Hepatocyte (in vitro differentiated cells): ENCODE results near the gene TNFRSF21. TPM values are rescaled to one million over a fixed set of nuclear protein-coding genes. Genes with fewer than 3 reads are reported as not detected.
A peak's percentile ranks its signal among the peaks of the same experiment; 100 is the strongest.

Source experiments
- DNase-seq: peaks from one replicate; pipeline ENCODE4 v3.0.0-alpha.2; 2016; ENCODE audit warnings: low spot score
- H2AFZ ChIP-seq: fragments of 200-600 bp; sonication (generic); 2 replicates; pipeline ENCODE4 v1.6.0; 2016; ENCODE audit warnings: antibody characterized with exemption, mild to moderate bottlenecking
- H3K27ac ChIP-seq: fragments of 200-600 bp; sonication (generic); 2 replicates; pipeline ENCODE4 v1.5.1; 2016; ENCODE audit warnings: mild to moderate bottlenecking
- H3K27me3 ChIP-seq: fragments of 200-600 bp; sonication (generic); 2 replicates; pipeline ENCODE4 v1.6.1; 2016
- H3K36me3 ChIP-seq: fragments of 200-600 bp; sonication (generic); replicated peaks from 2 replicates; pipeline ENCODE4 v1.5.1; 2016; ENCODE audit warnings: low read depth; ENCODE audit not compliant: insufficient read depth
- H3K4me1 ChIP-seq: fragments of 200-600 bp; sonication (generic); 2 replicates; pipeline ENCODE4 v1.5.1; 2016; ENCODE audit warnings: mild to moderate bottlenecking, moderate library complexity; ENCODE audit not compliant: insufficient read depth
- H3K4me2 ChIP-seq: fragments of 200-600 bp; sonication (generic); 2 replicates; pipeline ENCODE4 v1.6.0; 2016
- H3K4me3 ChIP-seq: fragments of 200-600 bp; sonication (generic); 2 replicates; pipeline ENCODE4 v1.5.1; 2016; ENCODE audit warnings: mild to moderate bottlenecking
- H3K79me2 ChIP-seq: fragments of 200-600 bp; sonication (generic); 2 replicates; pipeline ENCODE4 v1.6.0; 2017; ENCODE audit warnings: mild to moderate bottlenecking
- H3K9me2 ChIP-seq: fragments of 200-600 bp; sonication (generic); replicated peaks from 2 replicates; pipeline ENCODE4 v1.6.0; 2017; ENCODE audit warnings: mild to moderate bottlenecking; ENCODE audit not compliant: insufficient read depth
- H3K9me3 ChIP-seq: fragments of 200-600 bp; sonication (generic); 2 replicates; pipeline ENCODE4 v1.5.1; 2016; ENCODE audit warnings: low read depth, mild to moderate bottlenecking
- H4K20me1 ChIP-seq: fragments of 200-600 bp; sonication (generic); 2 replicates; pipeline ENCODE4 v1.6.0; 2016; ENCODE audit warnings: mild to moderate bottlenecking; ENCODE audit not compliant: insufficient read depth, poor library complexity, severe bottlenecking
- EZH2 ChIP-seq: fragments of 200-600 bp; sonication (generic); IDR thresholded peaks from 2 replicates; pipeline ENCODE4 v1.6.1; 2016; ENCODE audit warnings: antibody characterized with exemption, mild to moderate bottlenecking, borderline replicate concordance
- EZH2phosphoT487 ChIP-seq: fragments of 200-600 bp; sonication (generic); IDR thresholded peaks from one replicate; pipeline ENCODE4 v1.6.1; 2018; ENCODE audit warnings: antibody characterized with exemption, mild to moderate bottlenecking, low read depth, moderate library complexity; ENCODE audit not compliant: unreplicated experiment, severe bottlenecking
- WGBS: methylation state at CpG from one replicate; pipeline ENCODE4 v1.1.6; 2016; ENCODE audit warnings: low lambda C conversion rate; ENCODE audit errors: missing lambda C conversion rate; 5-methylcytosine and 5-hydroxymethylcytosine counted together
- polyA plus RNA-seq: library from polyadenylated mRNA; unstranded; fragments of >200 nt; fragmentation: Nextera tagmentation; extraction: Ambion mirVana; gene quantifications from 2 replicates; pipeline ENCODE4 v1.2.1, GENCODE V29; 2016
- total RNA-seq: library from RNA; depleted of rRNA; stranded (reverse); fragments of >200 nt; gene quantifications from 2 replicates; pipeline ENCODE4 v1.2.3, GENCODE V29; 2014
- TF ChIP-seq, protein P1 (sequence below): fragments of 200-600 bp; sonication (generic); IDR thresholded peaks from 2 replicates; pipeline ENCODE4 v1.5.1; 2016; ENCODE audit warnings: antibody characterized with exemption, mild to moderate bottlenecking; ENCODE audit not compliant: poor library complexity

The TNFRSF21 gene
- total and polyA plus RNA-seq, 2 experiments from 2014 or later, result 52.1 to 104 TPM

GRCh38 chr6:47209632-47210031 is 100.1 kb downstream of the TNFRSF21 start:
- H3K36me3 ChIP-seq, result no peaks in the 10 kb centered on the region
- no peaks in the 10 kb centered on the region for H3K9me3 ChIP-seq
- TF ChIP-seq, protein P1, sequence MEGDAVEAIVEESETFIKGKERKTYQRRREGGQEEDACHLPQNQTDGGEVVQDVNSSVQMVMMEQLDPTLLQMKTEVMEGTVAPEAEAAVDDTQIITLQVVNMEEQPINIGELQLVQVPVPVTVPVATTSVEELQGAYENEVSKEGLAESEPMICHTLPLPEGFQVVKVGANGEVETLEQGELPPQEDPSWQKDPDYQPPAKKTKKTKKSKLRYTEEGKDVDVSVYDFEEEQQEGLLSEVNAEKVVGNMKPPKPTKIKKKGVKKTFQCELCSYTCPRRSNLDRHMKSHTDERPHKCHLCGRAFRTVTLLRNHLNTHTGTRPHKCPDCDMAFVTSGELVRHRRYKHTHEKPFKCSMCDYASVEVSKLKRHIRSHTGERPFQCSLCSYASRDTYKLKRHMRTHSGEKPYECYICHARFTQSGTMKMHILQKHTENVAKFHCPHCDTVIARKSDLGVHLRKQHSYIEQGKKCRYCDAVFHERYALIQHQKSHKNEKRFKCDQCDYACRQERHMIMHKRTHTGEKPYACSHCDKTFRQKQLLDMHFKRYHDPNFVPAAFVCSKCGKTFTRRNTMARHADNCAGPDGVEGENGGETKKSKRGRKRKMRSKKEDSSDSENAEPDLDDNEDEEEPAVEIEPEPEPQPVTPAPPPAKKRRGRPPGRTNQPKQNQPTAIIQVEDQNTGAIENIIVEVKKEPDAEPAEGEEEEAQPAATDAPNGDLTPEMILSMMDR, result no peak
- TF ChIP-seq EZH2phosphoT487, result no peak
- TF ChIP-seq EZH2, result no peak
- no peaks in the 10 kb centered on the region for H3K4me1 ChIP-seq
- no peak overlapping the region for H3K27ac ChIP-seq
- no peak overlapping the region for H3K4me2 ChIP-seq
- H3K4me3 ChIP-seq, result no peak overlapping the region
- no peaks in the 10 kb centered on the region for H3K27me3 ChIP-seq
- H3K9me2 ChIP-seq, result no peaks in the 10 kb centered on the region
- no peaks in the 10 kb centered on the region for H4K20me1 ChIP-seq
- DNase-seq, result no peak
- H2AFZ ChIP-seq, result no peak overlapping the region
- 89% methylated on average over 6 of the region's 6 CpGs for WGBS
- no peaks in the 10 kb centered on the region for H3K79me2 ChIP-seq

DNA sequence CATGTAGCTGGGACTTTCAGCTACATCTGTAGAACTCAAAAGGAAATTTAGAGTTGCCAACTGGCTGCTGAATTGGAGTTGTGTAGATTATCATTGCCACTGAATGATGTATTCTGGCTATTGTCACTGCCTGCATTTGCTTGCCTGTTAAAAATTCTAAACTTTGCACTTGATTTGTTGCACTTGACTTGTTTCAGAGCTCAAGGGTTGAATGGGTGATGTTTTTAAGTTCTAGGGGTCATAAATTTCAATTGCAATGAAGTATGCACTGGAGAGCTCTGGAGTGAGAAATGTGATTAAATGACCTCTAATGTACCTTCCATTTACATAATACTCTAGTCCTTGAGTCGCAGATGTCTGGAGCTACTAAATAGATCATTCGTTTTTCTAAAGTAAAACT is 102.4 kb downstream of the TNFRSF21 start:
- no peak overlapping the region for H3K4me3 ChIP-seq
- H3K27me3 ChIP-seq, result no peaks in the 10 kb centered on the region

GRCh38 chr6:47206626-47207025 is 103.1 kb downstream of the TNFRSF21 start:
- H3K4me3 ChIP-seq, result no peak overlapping the region
- no peak for DNase-seq
- H3K9me2 ChIP-seq, result no peaks in the 10 kb centered on the region
- H3K27me3 ChIP-seq, result no peaks in the 10 kb centered on the region
- no peak overlapping the region for H2AFZ ChIP-seq
- no peak overlapping the region for H3K4me2 ChIP-seq
- no peaks in the 10 kb centered on the region for H3K36me3 ChIP-seq
- no peaks in the 10 kb centered on the region for H3K79me2 ChIP-seq
- H3K27ac ChIP-seq, result peak overlapping the region; percentile 15
- peaks cover 5% of the 10 kb centered on the region for H3K4me1 ChIP-seq
- no peaks in the 10 kb centered on the region for H4K20me1 ChIP-seq
- no peaks in the 10 kb centered on the region for H3K9me3 ChIP-seq
- no peak for TF ChIP-seq EZH2phosphoT487
- no peak for TF ChIP-seq EZH2
- TF ChIP-seq, protein P1, result no peak

More for the DNA sequence above, 102.4 kb downstream of the TNFRSF21 start:
- no peak for DNase-seq
- Histone ChIP-seq H3K9me3 (no peaks in the 10 kb centered on the region), H4K20me1 (no peaks in the 10 kb centered on the region), H3K9me2 (no peaks in the 10 kb centered on the region), H3K4me1 (peaks cover 5% of the 10 kb centered on the region), H3K79me2 (no peaks in the 10 kb centered on the region), H3K4me2 (no peak overlapping the region), H3K36me3 (no peaks in the 10 kb centered on the region), H3K27ac (peak overlapping the region; percentile 15), H2AFZ (no peak overlapping the region)
- TF ChIP-seq, protein P1, result no peak
- TF ChIP-seq EZH2phosphoT487 (no peak), EZH2 (no peak)
- WGBS, result 84% methylated on average over 2 of the region's 2 CpGs
